GM12878 (cell line): ENCODE data around the gene FAR2. TPM values are rescaled to one million over a fixed set of nuclear protein-coding genes. Genes with fewer than 3 reads are reported as not detected.
A peak's percentile ranks its signal among the peaks of the same experiment; 100 is the strongest.

Source experiments
- BCLAF1 ChIP-seq: fragments of 450-650 bp; IDR thresholded peaks from 2 replicates; pipeline ENCODE4 v1.6.1; 2017; ENCODE audit warnings: antibody characterized with exemption, mild to moderate bottlenecking, moderate library complexity
- CHD1 ChIP-seq: IDR thresholded peaks from 2 replicates; pipeline ENCODE4 v1.6.1; 2012; ENCODE audit warnings: low read depth, low read length, improper control_type of control experiment
- DPF2 ChIP-seq: fragments of 450-650 bp; IDR thresholded peaks from 2 replicates; pipeline ENCODE4 v1.6.1; 2017; ENCODE audit warnings: mild to moderate bottlenecking
- E2F4 ChIP-seq: IDR thresholded peaks from 2 replicates; pipeline ENCODE4 v1.6.1; 2012; ENCODE audit warnings: low read depth, low read length, improper control_type of control experiment
- GATAD2B ChIP-seq: fragments of 450-650 bp; conservative IDR thresholded peaks from 2 replicates; pipeline ENCODE4 v1.6.1; 2017; ENCODE audit warnings: low read depth, mild to moderate bottlenecking, moderate library complexity
- HDAC6 ChIP-seq: fragments of 200-600 bp; sonication (generic); IDR thresholded peaks from one replicate; pipeline ENCODE4 v1.8.0; 2017; ENCODE audit warnings: antibody characterized with exemption; ENCODE audit not compliant: unreplicated experiment
- LARP7 ChIP-seq: fragments of 450-650 bp; IDR thresholded peaks from 2 replicates; pipeline ENCODE4 v1.6.1; 2017; ENCODE audit warnings: mild to moderate bottlenecking
- NFYA ChIP-seq: IDR thresholded peaks from 2 replicates; pipeline ENCODE4 v1.6.1; 2011; ENCODE audit warnings: low read depth, mild to moderate bottlenecking, low read length, improper control_type of control experiment, borderline replicate concordance
- NKRF ChIP-seq: fragments of 450-650 bp; conservative IDR thresholded peaks from 2 replicates; pipeline ENCODE4 v1.6.1; 2017; ENCODE audit warnings: mild to moderate bottlenecking, moderate library complexity
- SKIL ChIP-seq: fragments of 450-650 bp; IDR thresholded peaks from 2 replicates; pipeline ENCODE4 v1.6.1; 2017; ENCODE audit warnings: mild to moderate bottlenecking, low read depth, inconsistent platforms; ENCODE audit not compliant: poor library complexity, severe bottlenecking
- STAT3 ChIP-seq: IDR thresholded peaks from 2 replicates; pipeline ENCODE4 v1.6.1; 2011; ENCODE audit warnings: low read depth, low read length, improper control_type of control experiment
- ZBTB11 ChIP-seq: fragments of 450-650 bp; formaldehyde crosslinking; IDR thresholded peaks from 2 replicates; pipeline ENCODE4 v1.5.0; 2022; ENCODE audit warnings: mild to moderate bottlenecking, missing genetic modification characterization
- ZBTB33 ChIP-seq: fragments of 450-650 bp; IDR thresholded peaks from 2 replicates; pipeline ENCODE4 v1.6.1; 2017; ENCODE audit warnings: mild to moderate bottlenecking
- ZSCAN29 ChIP-seq: fragments of 450-650 bp; IDR thresholded peaks from 2 replicates; pipeline ENCODE4 v1.6.1; 2017; ENCODE audit warnings: mild to moderate bottlenecking, moderate library complexity
- polyA plus RNA-seq, 11 experiments: library from polyadenylated mRNA; depleted of rRNA in 4 of 11; unstranded in 6 of 11; stranded (reverse) in 5 of 11; fragments of >200 nt; fragmentation: Nextera tagmentation in 4 of 11; fragmentation: Illumina TruSeq in 1 of 11; extraction: Ambion mirVana in 4 of 11; extraction: Trizol in 1 of 11; gene quantifications; 1 replicate in 1 of 11; 2 replicates in 10 of 11; pipeline versions ENCODE4 v1.2.1 to v1.2.3, GENCODE V29; 2011 to 2016; ENCODE audit warnings: inconsistent platforms in 2 of 11, missing spikeins in 2 of 11, low read depth in 1 of 11
- total RNA-seq, 4 experiments: library from RNA; depleted of rRNA in 3 of 4; stranded (reverse); fragments of >200 nt in 3 of 4; fragmentation: Illumina TruSeq in 1 of 4; extraction: Trizol in 1 of 4; gene quantifications; 2 replicates each; pipeline versions ENCODE4 v1.2.1 to v1.2.3, GENCODE V29; 2013 to 2021

Gene FAR2
- total and polyA plus RNA-seq, 10 of the 15 experiments (the other 5 are each of a cell fraction or from before 2014, with no cell fraction given), result 0.50 to 1.1 (median 0.65) TPM

- TF ChIP-seq SKIL (peak; percentile 41), STAT3 (no peak), GATAD2B (no peak), E2F4 (no peak), ZBTB33 (no peak), ZSCAN29 (no peak), DPF2 (peak; percentile 79), NKRF (no peak), NFYA (no peak), LARP7 (no peak), ZBTB11 (no peak), HDAC6 (no peak), CHD1 (no peak), BCLAF1 (no peak)
These were observed 92.9 kb downstream of the FAR2 start (continued) for GRCh38 chr12:29241821-29242591.
